ENCODE measurements around the gene ARMC8.

DNA sequence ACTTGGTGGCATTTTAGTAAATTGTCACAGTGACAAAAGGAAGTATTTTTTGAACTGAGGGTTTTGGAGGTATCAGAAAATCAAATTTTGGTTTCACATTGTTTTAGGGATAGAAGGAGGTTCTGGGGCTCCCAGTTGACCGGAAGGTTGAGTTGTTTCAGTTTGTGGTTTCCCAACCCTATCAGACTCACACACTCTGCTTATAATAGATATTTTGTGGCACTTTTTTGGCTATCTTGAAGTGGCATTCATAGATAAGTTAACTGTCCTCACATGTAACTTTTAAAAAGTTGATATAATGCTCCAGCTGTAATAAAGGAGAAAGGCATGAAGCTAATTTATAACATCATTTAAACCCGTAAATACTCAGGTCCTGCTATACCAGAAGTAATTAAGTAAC lies 12.8 kb downstream of the ARMC8 start:
- no peak for TF ChIP-seq CTCF (IDR thresholded peaks at IDR 0.05)
- TF ChIP-seq EZH2phosphoT487 (IDR thresholded peaks at IDR 0.05), result no peak
- no peak for TF ChIP-seq EZH2 (IDR thresholded peaks at IDR 0.05)

Measured in neural progenitor cell (in vitro differentiated cells).